ENCODE measurements around the gene GAL3ST1.
A peak's percentile ranks its signal among the peaks of the same experiment; 100 is the strongest.
"Not testable (repeated sequence)": the region's sequence is repeated elsewhere in the genome, so short reads cannot be mapped to it uniquely, and the experiment has no call there.

GAL3ST1 gene, protein sequence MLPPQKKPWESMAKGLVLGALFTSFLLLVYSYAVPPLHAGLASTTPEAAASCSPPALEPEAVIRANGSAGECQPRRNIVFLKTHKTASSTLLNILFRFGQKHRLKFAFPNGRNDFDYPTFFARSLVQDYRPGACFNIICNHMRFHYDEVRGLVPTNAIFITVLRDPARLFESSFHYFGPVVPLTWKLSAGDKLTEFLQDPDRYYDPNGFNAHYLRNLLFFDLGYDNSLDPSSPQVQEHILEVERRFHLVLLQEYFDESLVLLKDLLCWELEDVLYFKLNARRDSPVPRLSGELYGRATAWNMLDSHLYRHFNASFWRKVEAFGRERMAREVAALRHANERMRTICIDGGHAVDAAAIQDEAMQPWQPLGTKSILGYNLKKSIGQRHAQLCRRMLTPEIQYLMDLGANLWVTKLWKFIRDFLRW

DNA sequence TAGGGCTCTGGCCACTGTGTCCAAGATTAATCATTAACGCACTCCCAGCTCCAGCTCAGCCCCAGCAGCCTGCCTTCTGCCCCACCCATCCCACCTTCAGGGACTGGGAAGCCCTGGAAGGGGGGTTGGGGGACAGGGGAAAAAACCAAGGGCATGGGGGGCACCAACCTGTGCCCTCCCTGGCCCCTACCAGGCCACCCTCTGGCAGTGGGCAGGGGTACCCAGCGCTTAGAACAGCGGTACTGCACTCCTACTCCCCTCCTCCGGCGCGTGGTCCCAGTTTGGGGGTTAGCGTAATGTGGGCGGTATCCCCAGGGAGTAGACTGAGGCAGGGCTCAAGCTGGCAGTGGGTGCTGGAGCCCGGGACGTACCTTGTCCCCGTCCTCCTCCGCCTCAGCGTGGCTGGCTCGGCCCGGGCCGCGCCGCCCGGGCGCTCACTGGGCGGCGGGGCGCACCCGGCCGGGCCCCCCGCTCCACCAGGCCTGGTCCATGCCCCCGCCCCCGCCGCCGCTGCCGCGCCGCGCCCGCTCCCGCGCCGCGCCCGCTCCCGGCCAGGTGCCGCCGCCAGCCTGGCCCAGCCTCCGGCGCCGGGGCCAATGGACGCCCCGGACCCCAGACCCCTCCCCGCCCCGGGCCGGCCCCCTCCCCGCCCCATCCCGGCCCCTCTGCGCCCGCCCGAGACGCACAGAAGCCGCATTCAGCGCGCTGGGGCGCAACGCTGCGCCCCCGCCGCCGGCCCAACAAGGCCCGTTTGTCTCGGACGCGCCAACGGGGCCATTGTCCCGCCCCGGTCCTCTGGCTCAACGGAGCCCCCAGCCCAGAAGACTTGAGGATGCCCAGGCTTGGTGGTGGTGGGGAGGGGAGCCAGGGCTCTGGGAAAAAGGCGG is at the start of gene GAL3ST1:
Gene GAL3ST1, minus strand, starts transcription at position 571 of the 887 bp plus-strand sequence. CDS start 17,273 bp downstream, outside the sequence.
- DNase-seq (ENCODE audit: low read depth, low spot score): peak; percentile 31

DNA sequence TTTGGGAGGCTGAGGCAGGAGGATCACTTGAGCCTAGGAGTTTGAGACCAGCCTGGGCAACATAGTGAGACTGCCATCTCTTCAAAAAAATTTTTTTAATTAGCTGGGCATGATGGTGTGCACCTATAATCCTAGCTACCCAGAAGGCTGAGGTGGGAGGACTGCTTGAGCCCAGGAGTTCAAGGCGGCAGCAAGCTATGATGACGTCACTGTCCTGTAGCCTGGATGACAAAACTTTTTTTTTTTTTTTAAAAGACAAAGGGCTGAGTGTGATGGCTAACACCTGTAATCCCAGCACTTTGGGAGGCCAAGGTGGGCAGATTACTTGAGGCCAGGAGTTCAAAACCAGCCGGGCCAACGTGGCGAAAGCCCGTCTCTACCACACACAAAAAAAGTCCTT is 45.4 kb upstream of the GAL3ST1 start:
- DNase-seq (ENCODE audit: low read depth, low spot score): not testable (repeated sequence)

DNA sequence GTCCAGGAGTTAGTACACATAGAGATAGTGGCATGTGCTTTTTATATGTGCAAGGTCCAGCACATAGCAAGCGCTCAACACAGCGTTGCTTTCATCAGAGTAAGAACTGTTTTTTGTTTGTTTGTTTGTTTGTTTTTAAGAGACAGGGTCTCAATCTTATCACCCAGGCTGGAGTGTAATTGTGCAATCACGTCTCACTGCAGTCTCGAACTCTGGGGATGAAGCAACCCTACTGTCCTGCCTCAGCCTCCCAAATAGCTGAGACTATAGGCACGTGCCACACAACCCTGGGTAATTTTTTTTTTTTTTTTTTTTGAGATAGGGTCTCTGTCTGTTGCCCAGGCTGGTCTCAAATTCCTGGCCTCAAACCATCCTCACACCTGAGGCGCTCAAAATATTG is 43.4 kb upstream of the GAL3ST1 start:
- no peak for DNase-seq (ENCODE audit: low read depth, low spot score)

DNA sequence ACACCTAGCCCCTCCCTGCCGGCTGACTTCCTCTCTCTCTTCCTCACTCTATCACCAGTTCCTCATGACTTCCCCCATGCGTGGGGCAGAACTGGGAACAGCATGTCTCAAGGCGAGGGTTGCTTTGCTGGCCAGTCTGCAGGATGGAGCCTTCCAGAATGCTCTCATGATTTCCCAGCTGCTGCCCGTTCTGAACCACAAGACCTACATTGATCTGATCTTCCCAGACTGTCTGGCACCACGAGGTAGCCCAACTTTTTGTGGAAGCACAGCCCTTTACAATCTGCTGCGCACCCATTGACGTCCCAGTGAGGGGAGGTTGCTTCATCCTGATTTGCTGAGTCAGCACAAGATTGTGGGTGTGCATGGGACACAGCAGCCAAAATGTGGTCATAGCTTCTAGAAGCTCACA is 41.1 kb upstream of the GAL3ST1 start:
- no peak for DNase-seq (ENCODE audit: low read depth, low spot score)

DNA sequence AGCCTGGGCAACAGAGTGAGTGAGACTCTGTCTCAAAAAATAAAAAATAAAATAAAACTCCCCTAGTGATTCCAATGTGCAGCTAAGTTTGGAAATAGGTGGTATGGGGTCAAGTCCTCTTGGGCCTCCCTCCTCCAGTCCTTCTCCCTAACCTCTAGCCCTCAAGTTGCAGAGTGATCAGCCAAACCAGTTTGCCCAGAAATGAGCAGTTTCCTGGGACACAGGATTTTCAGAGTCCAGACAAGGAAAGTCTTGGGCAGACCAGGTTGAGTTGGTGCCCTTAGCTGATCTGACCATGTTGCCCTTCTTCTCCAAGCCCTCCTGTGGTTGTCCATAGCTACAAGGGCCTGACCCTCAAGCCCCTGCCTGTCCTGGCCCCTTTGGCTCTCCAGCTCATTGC is 40.4 kb upstream of the GAL3ST1 start:
- no peak for DNase-seq (ENCODE audit: low read depth, low spot score)

DNA sequence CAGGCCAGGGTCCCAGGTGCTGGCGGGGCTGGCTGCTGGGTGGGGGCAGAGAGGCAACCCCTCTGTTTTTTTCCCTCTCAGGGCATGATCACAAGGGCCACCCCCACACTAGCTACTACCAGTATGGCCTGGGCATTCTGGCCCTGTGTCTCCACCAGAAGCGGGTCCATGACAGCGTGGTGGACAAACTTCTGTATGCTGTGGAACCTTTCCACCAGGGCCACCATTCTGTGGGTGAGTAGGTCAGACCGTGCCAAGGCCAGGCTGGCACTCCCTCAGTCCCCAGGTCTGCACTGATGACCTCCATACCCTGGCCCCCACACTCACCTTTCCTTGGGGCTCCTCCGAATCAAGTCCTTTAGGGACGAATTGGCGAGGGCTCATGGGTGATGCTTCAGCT is 39.8 kb upstream of the GAL3ST1 start:
- DNase-seq (ENCODE audit: low read depth, low spot score): no peak

DNA sequence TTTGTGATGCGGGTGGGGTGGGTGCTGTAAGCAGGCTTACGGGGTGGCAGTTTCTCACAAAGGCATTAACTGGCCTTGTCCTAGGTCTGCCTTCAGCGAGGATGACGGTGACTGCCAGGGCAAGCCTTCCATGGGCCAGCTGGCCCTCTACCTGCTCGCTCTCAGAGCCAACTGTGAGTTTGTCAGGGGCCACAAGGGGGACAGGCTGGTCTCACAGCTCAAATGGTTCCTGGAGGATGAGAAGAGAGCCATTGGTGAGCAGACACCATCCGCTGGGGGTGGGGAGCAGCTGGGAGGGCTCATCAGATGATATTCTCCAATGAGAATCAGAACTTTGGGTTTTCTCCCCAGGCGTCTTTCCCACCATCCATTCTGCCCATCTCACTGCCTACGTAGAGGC is 38.3 kb upstream of the GAL3ST1 start:
- no peak for DNase-seq (ENCODE audit: low read depth, low spot score)

DNA sequence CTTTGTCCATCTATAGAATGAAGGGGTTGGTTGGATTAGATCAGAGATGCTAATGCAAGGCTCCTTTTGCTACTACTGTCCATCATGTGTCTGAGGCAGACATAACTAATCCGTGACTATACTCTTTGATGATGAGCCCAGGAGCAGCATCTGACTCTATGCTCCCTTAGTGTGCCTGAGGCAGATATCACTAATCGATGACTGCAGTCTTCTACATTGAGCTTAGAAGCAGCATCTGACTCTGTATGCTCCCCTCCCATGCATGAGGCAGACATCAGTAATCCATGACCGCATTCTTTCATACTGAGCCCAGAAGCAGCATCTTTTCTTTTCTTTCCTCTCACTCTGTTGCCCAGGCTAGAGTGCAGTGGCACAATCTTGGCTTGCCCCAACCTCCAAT is 36.7 kb upstream of the GAL3ST1 start:
- no peak for DNase-seq (ENCODE audit: low read depth, low spot score)

DNA sequence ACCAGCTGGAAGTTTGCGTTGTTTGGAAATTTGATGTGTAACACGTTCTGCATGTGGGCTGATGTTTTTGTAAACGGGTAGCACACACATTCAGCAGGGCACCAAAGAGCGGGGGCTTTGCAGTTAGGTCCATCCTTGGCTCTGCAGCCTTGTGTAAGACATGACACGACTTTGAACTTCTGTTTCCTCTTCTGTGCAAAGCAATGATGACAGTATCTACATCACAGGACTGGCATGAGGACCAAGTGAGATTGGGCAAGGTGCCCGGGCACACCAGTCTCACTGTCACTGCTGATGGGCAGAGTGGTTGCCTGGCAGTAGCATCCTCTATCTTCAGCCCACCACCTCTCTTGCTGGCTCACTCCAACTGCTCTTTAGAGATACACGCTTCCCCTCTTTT is 35.8 kb upstream of the GAL3ST1 start:
- DNase-seq (ENCODE audit: low read depth, low spot score): no peak

DNA sequence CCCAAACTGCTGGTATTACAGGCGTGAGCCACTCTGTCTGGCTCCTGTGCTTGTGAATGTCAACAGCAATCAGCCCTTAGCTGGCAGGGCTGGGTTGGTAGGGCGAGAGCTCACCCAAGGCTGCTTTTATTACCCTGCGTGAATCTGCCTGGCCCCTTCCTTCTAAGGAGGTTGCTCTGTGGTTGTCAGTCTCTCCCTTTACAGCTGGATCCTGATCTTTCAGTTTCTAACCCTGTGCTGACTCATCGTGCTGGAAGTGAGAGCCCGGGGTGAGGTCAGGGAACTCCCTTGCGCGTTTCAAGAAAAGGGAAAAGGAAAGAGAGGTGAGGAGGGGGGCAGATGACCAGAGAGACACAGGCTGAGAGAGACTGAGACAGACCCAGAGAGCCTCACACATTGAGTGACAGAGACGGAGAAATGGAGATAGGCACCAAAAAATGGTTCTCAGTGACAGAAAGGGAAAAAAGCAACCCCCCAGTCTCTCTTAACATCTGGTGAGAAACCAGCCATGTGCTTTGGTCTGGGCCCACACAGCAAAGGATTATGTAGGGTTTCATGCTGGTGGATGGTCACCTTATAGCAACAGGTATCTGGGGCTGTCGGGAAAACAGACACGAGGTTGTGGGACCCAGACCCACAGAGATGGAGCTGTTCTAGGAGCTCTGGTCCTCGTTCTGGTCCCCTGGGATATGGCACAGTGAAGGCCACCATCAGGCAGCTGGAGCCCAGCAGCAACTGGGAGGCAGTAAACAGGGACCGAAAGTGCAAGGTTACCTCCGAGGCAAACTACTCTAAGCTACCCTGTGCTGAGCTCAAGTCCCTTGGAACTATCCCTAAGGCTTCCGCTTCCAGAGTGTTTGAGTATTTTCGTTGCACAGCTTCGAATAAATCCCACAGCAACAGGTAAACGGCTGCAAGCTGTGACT is 35.1 kb upstream of the GAL3ST1 start:
- DNase-seq (ENCODE audit: low read depth, low spot score): peak; percentile 74

DNA sequence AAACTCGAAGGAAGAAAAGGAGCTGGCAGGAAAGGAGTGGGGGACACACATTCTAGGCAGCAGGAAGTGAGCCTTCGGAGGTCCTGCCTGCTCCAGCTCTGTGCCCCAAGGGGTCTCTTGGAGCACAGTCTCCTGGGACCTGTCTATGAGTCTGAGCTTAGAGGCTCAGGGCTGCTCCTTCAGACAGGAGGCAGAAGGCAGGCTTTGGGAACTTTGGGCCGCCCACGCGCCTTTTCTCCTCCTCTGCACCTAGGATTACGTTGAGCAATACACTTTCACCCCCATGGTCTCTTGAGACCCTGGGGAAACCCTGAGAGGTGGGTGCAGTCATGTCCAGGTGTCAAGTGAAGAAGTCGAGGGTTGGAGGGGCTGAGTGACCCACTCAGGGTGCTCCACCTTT is 33.5 kb upstream of the GAL3ST1 start:
- DNase-seq (ENCODE audit: low read depth, low spot score): no peak

DNA sequence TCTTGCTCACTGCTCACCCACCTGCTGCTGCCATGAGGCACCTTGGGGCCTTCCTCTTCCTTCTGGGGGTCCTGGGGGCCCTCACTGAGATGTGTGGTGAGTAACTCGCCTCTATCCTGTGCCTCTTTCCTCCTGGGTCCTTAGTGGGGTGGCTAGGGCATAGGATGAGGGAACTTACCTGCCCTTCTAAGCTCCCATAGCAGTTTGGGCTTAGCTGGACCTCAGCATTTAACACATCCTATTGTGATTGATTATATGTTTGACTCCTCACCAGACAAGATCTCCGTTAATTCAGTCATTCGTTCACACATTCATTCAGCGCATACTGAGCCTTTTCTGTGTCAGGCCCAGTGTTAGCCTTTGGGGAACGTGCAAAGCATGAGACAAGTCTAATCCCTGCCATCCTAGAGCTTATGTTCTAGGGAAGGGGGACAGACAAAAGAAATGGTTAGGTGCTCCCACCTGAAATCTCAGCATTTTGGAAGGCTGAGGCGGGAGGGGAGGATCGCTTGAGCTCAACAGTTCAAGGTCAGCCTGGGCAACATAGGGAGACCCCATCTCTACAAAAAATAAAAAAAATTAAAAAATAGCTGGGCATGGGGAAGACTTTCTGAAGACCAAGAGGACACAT is 33.0 kb upstream of the GAL3ST1 start:
- DNase-seq (ENCODE audit: low read depth, low spot score): no peak

DNA sequence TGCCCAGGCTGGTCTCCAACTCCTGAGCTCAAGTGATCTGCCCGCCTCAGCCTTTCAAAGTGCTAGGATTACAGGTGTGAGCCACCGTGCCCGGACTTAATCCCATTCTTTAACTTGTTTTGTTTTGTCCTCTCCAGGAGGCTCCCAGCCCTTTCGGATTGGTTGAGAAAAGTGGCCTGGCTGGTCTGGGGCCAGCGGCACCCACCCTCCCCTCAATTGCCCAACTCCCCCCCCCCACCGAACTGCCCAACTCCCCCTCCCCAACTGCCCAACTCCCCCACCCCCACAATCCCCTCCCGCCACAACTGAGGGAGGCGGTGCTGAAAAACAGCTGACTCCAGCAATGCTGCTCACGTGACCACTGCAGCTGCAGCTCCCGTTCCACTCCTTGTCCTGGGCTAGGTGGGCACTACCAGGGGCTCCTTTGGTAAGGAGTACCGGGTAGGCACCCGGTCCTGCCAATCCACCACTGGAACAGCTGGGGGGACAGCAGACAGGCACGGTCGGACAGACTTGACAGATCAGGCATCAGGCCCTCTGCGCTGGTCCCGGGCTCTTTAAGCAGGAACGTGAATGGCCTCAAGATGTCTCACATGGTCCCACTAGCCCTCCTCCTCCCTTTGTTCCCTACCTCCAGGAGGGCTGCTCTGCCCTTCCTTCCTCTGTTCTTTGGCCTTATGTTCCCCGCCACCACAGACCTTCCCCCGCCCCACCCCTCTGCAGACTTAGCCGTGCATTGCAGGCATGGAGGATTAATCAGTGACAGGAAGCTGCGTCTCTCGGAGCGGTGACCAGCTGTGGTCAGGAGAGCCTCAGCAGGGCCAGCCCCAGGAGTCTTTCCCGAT is 32.2 kb upstream of the GAL3ST1 start, which contains the start of gene TCN2:
Gene TCN2, plus strand, starts transcription at position 720 of the 845 bp plus-strand sequence. CDS start 158 bp downstream, outside the sequence.
- DNase-seq (ENCODE audit: low read depth, low spot score): peak; percentile 79

DNA sequence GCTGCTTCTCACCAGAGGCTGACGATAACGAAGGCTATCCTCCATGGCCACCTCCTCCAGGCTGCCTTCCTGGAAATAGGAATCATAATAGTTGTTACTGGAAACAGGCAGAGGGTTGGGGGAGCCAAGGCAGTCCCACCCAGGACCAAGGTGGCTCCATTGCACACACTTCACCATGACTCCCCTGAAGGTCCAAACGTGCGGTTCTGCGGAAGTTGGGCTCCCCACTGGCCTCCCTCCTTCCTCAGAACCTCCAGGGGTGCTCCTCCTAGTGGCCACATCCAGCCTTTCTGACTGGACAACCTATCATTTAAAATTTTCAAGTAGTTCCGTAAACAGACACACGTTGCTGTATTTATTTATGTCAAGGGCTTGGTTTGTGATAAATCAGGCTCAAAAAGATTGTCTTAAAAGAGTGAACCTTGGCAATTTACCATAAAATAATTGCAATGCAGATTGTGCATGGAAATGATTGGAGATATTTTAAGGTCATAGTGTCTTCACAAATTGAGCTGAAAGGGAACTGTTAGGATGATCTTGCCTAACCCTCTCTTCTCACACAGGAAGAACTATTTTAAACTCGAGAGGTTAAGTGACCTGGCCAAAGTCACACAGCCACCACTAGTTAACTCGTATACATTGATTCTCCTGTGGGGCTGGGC is 31.1 kb upstream of the GAL3ST1 start:
- peak; percentile 46 for DNase-seq (ENCODE audit: low read depth, low spot score)

DNA sequence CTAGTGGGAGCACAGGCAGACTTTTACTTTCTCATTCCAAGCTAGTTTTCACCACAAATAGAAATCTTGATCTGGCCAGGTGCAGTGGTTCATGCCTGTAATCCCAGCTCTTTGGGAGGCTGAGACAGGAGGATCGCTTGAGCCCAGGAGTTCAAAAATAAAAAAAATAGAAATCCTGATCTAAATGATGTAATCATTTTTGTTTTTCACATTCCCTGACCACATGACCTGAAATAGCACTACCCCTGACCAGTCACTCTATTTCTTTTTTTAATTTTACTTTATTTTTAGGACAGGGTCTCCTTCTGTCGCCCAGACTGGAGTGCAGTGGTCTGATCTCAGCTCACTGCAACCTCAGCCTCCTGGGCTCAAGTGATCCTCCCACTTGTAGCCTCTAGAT is 30.3 kb upstream of the GAL3ST1 start:
- no peak for DNase-seq (ENCODE audit: low read depth, low spot score)

DNA sequence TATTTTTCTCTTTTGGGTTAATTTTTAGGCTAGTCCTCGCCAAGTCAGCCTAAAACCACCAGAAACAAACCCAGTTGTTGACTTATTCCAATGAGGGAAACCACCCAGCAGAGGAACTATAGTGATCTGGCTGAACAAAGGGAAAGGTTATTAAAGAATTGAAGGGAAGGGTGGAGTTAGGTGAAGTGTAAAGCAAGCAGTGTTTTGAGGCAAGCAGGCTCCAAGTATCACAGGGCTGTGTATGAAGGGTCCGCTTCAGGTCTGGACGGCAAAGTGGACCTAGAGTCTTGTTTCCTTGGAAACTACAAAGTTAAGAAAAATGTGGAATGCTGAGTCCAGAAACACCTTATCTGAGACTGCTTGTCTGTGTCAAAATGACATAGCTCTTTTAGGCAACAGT is 29.3 kb upstream of the GAL3ST1 start:
- no peak for DNase-seq (ENCODE audit: low read depth, low spot score)

DNA sequence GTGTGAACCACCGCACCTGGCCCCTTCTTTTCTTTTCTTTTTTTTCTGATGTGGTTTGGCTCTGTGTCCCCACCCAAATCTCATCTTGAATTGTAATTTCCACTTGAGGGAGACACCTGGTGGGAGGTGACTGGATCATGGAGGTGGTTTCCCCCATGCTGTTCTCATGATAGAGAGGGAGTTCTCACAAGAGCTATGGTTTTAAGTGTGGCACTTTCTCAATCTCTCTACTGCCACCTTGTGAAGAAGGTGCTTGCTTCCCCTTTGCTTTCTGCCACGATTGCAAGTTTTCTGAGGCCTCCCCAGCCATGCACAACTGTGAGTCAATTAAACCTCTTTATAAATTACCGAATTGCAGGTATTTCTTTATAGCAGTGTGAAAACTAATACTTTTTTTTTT is 27.6 kb upstream of the GAL3ST1 start:
- peak; percentile 32 for DNase-seq (ENCODE audit: low read depth, low spot score)

DNA sequence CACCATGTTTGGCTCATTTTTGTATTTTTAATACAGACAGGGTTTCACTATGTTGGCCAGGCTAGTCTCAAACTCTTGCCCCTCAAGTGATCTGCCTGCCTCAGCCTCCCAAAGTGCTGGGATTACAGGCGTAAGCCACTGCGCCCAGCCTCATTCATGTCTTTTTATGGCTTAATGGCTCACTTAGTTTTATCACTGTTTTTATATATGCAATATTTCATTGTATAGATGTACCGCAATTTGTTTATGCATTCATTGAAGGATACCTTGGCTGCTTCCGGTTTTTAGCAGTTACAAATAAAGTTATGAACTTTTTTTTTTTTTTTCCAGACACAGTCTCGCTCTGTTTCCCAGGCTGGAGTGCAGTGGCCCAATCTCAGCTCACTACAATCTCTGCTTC is 27.0 kb upstream of the GAL3ST1 start:
- DNase-seq (ENCODE audit: low read depth, low spot score): no peak

DNA sequence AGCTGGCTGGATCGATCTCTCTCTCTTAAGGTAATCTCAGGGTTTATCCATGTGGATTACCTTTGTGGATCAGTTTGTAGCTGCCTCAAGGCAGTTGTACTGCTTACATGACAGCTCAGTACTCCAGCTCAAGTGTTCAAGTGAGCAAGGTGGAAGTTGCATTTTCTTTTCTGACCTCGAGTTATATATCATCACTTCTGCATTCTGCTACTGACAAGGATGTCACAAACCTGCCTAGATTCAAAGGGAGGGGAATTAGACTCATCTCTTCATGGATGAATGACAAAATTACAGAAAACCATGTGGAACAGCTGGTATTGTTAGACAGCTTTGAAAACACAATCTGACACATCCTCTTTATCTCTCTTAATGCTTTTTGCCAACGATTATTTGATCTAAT is 26.5 kb upstream of the GAL3ST1 start:
- DNase-seq (ENCODE audit: low read depth, low spot score): no peak

DNA sequence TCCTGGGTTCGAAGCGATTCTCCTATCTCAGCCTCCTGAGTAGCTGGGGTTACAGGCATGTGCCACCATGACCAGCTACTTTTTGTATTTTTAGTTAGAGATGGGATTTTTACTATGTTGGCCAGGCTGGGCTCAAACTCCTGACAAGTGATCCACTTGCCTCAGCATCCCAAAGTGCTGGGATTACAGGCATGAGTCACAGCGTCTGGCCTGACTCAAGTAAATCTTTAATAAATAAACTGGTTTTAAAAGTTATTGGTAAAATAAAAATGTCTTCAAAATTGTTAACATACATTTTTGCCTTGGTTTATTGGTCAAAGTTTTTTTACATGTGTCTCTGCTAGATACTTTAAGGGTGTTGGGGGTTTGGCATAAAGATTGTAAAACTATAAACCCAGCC is 24.5 kb upstream of the GAL3ST1 start:
- DNase-seq (ENCODE audit: low read depth, low spot score): no peak
